GM13976 (cell line): ENCODE measurements around the gene BMP10.

Experiments
- DNase-seq: peaks from one replicate; pipeline ENCODE4 v3.0.0; 2012; ENCODE audit warnings: low spot score
- in situ Hi-C: fragments of 300-500 bp; cut with MboI; formaldehyde crosslinking; loops from one replicate; pipeline ENCODE4 v1.12.0; 2022; ENCODE audit warnings: low sequenced_read_pairs, mixed read lengths, inconsistent platforms; ENCODE audit not compliant: unreplicated experiment
- TF ChIP-seq, protein P1 (sequence below): IDR thresholded peaks from 2 replicates; pipeline ENCODE4 v1.5.1; 2012; ENCODE audit warnings: borderline replicate concordance, mild to moderate bottlenecking; ENCODE audit not compliant: insufficient read depth; ENCODE audit errors: extremely low read depth, missing control alignments, control extremely low read depth

The BMP10 gene

DNA sequence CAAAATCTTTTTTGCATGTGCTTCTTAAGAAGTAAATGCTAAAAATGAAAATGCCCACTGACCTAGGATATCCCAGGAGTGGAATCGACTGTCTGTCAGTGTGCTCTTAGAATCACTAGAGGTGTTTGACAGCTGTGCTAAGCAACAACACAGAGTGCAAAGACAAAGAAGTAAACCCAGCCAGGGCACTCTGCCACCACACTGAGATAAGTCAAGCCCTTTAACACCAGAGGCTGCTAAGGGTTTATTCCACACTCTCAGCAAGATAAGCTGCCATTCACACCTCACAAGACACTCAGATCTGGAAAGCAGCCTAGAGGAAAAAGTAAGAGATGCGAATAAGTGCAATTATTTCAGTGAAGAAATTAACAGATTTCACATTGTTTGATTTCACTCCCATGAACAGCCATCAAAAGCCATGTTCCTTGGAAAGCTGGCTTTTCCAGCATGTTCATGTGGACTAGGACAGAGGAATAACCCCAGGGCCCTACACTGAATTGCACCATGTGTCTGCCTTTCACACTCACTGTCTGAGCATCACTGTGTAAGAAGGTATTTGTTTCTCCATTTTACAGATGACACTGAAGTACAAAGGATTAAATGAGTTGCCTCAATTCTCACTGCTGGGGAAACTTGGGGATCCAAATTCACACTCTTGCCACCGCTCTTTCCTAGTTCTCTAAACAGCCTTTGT lies 6.0 kb upstream of the BMP10 start:
- DNase-seq = no peak
- TF ChIP-seq, protein P1, sequence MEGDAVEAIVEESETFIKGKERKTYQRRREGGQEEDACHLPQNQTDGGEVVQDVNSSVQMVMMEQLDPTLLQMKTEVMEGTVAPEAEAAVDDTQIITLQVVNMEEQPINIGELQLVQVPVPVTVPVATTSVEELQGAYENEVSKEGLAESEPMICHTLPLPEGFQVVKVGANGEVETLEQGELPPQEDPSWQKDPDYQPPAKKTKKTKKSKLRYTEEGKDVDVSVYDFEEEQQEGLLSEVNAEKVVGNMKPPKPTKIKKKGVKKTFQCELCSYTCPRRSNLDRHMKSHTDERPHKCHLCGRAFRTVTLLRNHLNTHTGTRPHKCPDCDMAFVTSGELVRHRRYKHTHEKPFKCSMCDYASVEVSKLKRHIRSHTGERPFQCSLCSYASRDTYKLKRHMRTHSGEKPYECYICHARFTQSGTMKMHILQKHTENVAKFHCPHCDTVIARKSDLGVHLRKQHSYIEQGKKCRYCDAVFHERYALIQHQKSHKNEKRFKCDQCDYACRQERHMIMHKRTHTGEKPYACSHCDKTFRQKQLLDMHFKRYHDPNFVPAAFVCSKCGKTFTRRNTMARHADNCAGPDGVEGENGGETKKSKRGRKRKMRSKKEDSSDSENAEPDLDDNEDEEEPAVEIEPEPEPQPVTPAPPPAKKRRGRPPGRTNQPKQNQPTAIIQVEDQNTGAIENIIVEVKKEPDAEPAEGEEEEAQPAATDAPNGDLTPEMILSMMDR = no peak
- in situ Hi-C loops = no loop called here

DNA sequence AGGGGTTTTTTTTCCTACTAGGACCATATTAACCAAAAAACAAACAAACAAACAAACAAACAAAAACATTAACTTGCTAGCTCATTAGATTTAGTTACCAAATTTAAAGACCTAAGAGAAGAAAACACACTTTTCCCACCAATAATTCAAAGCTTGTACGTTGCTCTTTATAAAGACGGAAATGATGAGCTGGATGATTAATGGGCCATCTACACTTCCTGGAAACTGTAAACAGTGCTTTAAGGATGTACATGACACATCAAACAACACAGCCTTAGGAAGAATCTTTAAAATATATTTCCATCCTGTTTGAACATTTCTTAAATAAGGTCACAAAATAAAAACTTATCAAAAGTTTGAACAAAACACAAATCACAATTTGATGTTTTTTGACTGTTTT lies 982 bp downstream of the BMP10 start:
- DNase-seq = no peak
- TF ChIP-seq, protein P1 = no peak
- in situ Hi-C loops = no loop called here

DNA sequence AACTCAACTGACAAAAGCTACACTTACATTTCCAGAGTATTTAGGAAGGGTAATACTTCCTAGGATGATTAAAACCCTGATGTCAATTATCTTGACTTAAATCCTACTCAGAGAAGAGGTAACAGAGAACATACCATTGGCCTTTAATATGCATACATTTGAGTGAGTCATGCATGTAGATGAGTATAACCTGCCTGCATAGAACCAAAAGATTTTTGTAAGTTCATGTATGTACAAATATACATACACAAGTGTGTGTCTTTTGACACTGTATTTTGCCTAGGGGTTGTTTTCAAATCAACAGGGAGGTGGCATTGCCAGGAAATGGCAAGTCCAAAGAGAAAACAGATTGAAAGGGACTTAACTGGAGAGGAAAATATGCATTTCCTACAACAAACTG lies 6.1 kb downstream of the BMP10 start:
- TF ChIP-seq, protein P1 = no peak
- in situ Hi-C loops = no loop called here
- DNase-seq = no peak

DNA sequence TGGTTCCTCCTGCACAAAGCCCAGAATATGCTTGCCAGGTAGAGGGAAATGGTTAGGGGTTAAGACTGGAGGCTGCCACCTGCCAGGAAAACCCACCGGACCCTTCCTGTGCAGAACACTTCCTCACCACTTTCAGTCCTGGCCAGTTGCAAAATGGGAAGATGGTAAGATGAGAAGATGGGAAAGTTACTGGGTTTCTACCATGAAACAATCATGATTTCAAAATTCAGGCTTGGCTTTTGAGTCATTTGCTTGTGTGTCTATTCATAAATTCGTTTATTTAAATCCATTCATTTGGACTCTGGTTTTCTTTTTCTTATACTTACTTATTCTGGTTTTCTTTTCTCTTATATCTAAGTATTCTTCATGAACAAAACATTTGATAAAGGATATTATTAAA lies 7.2 kb downstream of the BMP10 start:
- in situ Hi-C loops = no loop called here
- TF ChIP-seq, protein P1 = no peak

DNA sequence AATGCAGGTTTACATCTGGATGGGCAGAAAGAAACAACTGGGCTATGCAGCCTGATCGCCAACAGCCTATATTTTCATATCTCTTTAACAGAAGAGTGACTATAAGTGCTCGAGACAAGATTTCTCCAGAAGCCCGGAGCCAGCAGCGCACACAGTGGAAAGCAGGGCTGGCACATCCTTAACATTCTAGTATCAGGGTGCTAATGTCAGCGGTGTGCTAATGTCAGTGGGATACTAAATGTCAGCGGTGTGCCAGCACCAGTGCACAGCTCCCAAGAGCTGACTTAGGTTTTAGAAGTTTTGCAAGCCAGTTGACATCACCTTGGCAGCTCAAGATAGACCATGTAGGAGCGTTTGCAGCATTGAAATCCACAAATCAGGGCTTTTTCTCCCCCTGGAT lies 8.3 kb downstream of the BMP10 start:
- in situ Hi-C loops = no loop called here
- TF ChIP-seq, protein P1 = no peak
- no peak for DNase-seq

More for the DNA sequence above, 7.2 kb downstream of the BMP10 start:
- DNase-seq = no peak

DNA sequence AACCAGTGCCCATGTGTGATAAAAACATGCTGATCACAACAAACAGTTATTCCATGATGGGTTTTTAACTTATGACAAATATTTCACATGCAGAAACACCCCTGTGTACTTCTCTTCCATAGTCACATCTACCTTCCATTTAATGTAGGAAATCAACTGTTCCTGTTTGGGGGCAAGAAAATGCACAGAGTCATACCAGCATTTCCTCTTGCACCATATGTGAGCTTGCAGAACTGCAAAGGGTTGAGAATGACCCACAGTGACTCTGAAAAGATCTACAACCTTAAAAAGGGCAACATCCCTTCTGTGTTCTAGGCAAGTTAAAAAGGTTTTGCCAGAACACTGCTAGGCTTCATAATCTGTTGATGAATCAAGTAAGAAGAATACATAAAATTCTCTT lies 9.9 kb downstream of the BMP10 start:
- in situ Hi-C loops = no loop called here
- no peak for DNase-seq
- TF ChIP-seq, protein P1 = no peak
